B cell (primary cell): ENCODE data around the gene NDUFB7. TPM values are rescaled to one million over a fixed set of nuclear protein-coding genes. Genes with fewer than 3 reads are reported as not detected.

ENCODE experiments used
- ATAC-seq: fragments of 200-7000 bp; cut with Tn5 transposase; one replicate; pipeline ENCODE4 v1.10.0; 2021; ENCODE audit warnings: low read depth, mild to moderate bottlenecking, moderate number of reproducible peaks, moderate library complexity
- CTCF ChIA-PET: fragments of 350-600 bp; sonication (Branson Sonifier 250); formaldehyde crosslinking; loops from one replicate; lab custom pipeline; 2021; ENCODE audit warnings: antibody characterized with exemption, inconsistent platforms; lab: Charles Lee
- POLR2A ChIA-PET: fragments of 350-600 bp; sonication (Branson Sonifier 250); formaldehyde crosslinking; loops from one replicate; lab custom pipeline; 2021; ENCODE audit warnings: antibody characterized with exemption; lab: Charles Lee
- DNase-seq: peaks from one replicate; pipeline ENCODE4 v3.0.0; 2013
- H2AFZ ChIP-seq: 2 replicates; pipeline ENCODE4 v1.6.1; 2012; ENCODE audit warnings: mild to moderate bottlenecking, low read depth, low read length; ENCODE audit not compliant: insufficient read depth, poor library complexity, severe bottlenecking
- H3K27ac ChIP-seq, 2 donors: 1 replicate in 1 of 2; 2 replicates in 1 of 2; pipeline ENCODE4 v1.5.1; 2012 to 2013; ENCODE audit warnings: low read length in 2 of 2, mild to moderate bottlenecking in 2 of 2, moderate library complexity in 1 of 2
- H3K27me3 ChIP-seq, 4 experiments: fragments of 200-600 bp in 1 of 4; sonication (generic) in 1 of 4; replicated peaks in 1 of 4; 1 replicate in 2 of 4; 2 replicates in 2 of 4; pipeline versions ENCODE4 v1.6.1 to v1.7.0; 2013 to 2016; ENCODE audit warnings: low read length in 3 of 4, mild to moderate bottlenecking in 2 of 4, mixed read lengths in 1 of 4, moderate library complexity in 1 of 4; ENCODE audit not compliant: insufficient read depth in 4 of 4, control insufficient read depth in 3 of 4; ENCODE audit errors: control extremely low read depth in 1 of 4
- H3K36me3 ChIP-seq, 2 experiments: replicated peaks in 1 of 2; 1 replicate in 1 of 2; 2 replicates in 1 of 2; pipeline versions ENCODE4 v1.6.1 to v1.7.1; 2013; ENCODE audit warnings: low read length in 1 of 2; ENCODE audit not compliant: insufficient read depth in 2 of 2, control insufficient read depth in 1 of 2; ENCODE audit errors: control extremely low read depth in 1 of 2, extremely low read depth in 1 of 2
- H3K4me1 ChIP-seq, 2 donors: fragments of 200-600 bp in 1 of 2; sonication (generic) in 1 of 2; 1 replicate in 1 of 2; 2 replicates in 1 of 2; pipeline versions ENCODE4 v1.5.1 to v1.6.1; 2013 to 2017; ENCODE audit warnings: low read length in 2 of 2; ENCODE audit not compliant: control insufficient read depth in 2 of 2, insufficient read depth in 2 of 2
- H3K4me2 ChIP-seq: replicated peaks from 2 replicates; pipeline ENCODE3; 2012; ENCODE audit warnings: mild to moderate bottlenecking, low read depth, low read length; ENCODE audit not compliant: poor library complexity, severe bottlenecking
- H3K4me3 ChIP-seq, 5 experiments: fragments of 200-600 bp in 1 of 5; sonication (generic) in 1 of 5; 1 replicate in 3 of 5; 2 replicates in 2 of 5; pipeline versions ENCODE4 v1.5.1 to v1.7.0; 2011 to 2016; ENCODE audit warnings: low read length in 4 of 5, mild to moderate bottlenecking in 4 of 5, low read depth in 2 of 5, control low read depth in 1 of 5, moderate library complexity in 1 of 5; ENCODE audit not compliant: insufficient read depth in 1 of 5; ENCODE audit errors: control extremely low read depth in 1 of 5, extremely low read depth in 1 of 5
- H3K79me2 ChIP-seq: fragments of 200-600 bp; sonication (generic); one replicate; pipeline ENCODE4 v1.6.0; 2016; ENCODE audit warnings: low read length; ENCODE audit not compliant: control insufficient read depth, insufficient read depth
- H3K9ac ChIP-seq: fragments of 200-600 bp; sonication (generic); 2 replicates; pipeline ENCODE4 v1.6.1; 2017; ENCODE audit warnings: mild to moderate bottlenecking, low read length, moderate library complexity
- H3K9me3 ChIP-seq, 3 donors: one replicate each; pipeline versions ENCODE4 v1.6.1 to v1.7.1; 2013; ENCODE audit warnings: low read length in 2 of 3; ENCODE audit not compliant: control insufficient read depth in 2 of 3, insufficient read depth in 1 of 3; ENCODE audit errors: control extremely low read depth in 1 of 3
- H4K20me1 ChIP-seq: 2 replicates; pipeline ENCODE4 v1.6.0; 2012; ENCODE audit warnings: mild to moderate bottlenecking, low read length; ENCODE audit not compliant: insufficient read depth, control insufficient read depth, poor library complexity, severe bottlenecking
- H3K27ac Mint-ChIP-seq: one replicate; pipeline ENCODE4 v1.8.0; 2021; ENCODE audit warnings: mixed read lengths
- H3K27me3 Mint-ChIP-seq: one replicate; pipeline ENCODE4 v1.8.0; 2021; ENCODE audit warnings: mixed read lengths
- H3K4me1 Mint-ChIP-seq: one replicate; pipeline ENCODE4 v1.8.0; 2021; ENCODE audit warnings: mixed read lengths
- H3K4me3 Mint-ChIP-seq: one replicate; pipeline ENCODE4 v1.8.0; 2021; ENCODE audit warnings: mixed read lengths
- H3K9me3 Mint-ChIP-seq: one replicate; pipeline ENCODE4 v1.8.0; 2022; ENCODE audit warnings: mixed read lengths; ENCODE audit not compliant: insufficient read depth
- EZH2 ChIP-seq: IDR thresholded peaks from 2 replicates; pipeline ENCODE4 v1.6.1; 2012; ENCODE audit warnings: borderline replicate concordance, low read depth, mild to moderate bottlenecking, moderate library complexity, low read length; ENCODE audit not compliant: insufficient read depth, poor library complexity, severe bottlenecking
- WGBS: methylation state at CpG from one replicate; pipeline ENCODE4 v1.1.5; 2013; ENCODE audit warnings: missing lambda C conversion rate; ENCODE audit not compliant: insufficient coverage; 5-methylcytosine and 5-hydroxymethylcytosine counted together
- intact Hi-C: fragments of 100-400 bp; cut with micrococcal nuclease; formaldehyde crosslinking; loops from one replicate; pipeline ENCODE4 v1.10.0; 2022
- polyA plus RNA-seq: library from polyadenylated mRNA; depleted of rRNA; stranded (reverse); fragments of >200 nt; gene quantifications from 2 replicates; pipeline ENCODE4 v1.2.3, GENCODE V29; 2012
- total RNA-seq, 2 donors: library from RNA; stranded (reverse); fragments of 120-200 nt in 1 of 2; gene quantifications; 1 replicate in 1 of 2; 2 replicates in 1 of 2; pipeline versions ENCODE4 v1.2.3 to v1.2.4, GENCODE V29; 2013 to 2022
- TF ChIP-seq, protein P1 (sequence below): fragments of 200-600 bp; IDR thresholded peaks from one replicate; pipeline ENCODE4 v1.8.0; 2022; ENCODE audit warnings: antibody characterized with exemption, mild to moderate bottlenecking

Gene NDUFB7
- total and polyA plus RNA-seq, 2 donors (not counting 1 experiment from before 2014, with no cell fraction given): 71.5 to 168 TPM

- no peaks in the 10 kb centered on the region for H3K27me3 Mint-ChIP-seq
- intact Hi-C loops: no loop called here
- CTCF ChIA-PET: interaction anchor here (0.7 to 5.6 kb wide), 6 partner anchors 8 to 570 kb away, joined by 3 to 54 read pairs (median 4); partner anchors contain the start of gene NDUFB7
Observed at GRCh38 chr19:14615623-14616022, 43.8 kb upstream of the NDUFB7 start.

GRCh38 chr19:14614099-14614412, 42.2 kb upstream of the NDUFB7 start:
- TF ChIP-seq, protein P1, sequence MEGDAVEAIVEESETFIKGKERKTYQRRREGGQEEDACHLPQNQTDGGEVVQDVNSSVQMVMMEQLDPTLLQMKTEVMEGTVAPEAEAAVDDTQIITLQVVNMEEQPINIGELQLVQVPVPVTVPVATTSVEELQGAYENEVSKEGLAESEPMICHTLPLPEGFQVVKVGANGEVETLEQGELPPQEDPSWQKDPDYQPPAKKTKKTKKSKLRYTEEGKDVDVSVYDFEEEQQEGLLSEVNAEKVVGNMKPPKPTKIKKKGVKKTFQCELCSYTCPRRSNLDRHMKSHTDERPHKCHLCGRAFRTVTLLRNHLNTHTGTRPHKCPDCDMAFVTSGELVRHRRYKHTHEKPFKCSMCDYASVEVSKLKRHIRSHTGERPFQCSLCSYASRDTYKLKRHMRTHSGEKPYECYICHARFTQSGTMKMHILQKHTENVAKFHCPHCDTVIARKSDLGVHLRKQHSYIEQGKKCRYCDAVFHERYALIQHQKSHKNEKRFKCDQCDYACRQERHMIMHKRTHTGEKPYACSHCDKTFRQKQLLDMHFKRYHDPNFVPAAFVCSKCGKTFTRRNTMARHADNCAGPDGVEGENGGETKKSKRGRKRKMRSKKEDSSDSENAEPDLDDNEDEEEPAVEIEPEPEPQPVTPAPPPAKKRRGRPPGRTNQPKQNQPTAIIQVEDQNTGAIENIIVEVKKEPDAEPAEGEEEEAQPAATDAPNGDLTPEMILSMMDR: peak; percentile 25
- no peak for TF ChIP-seq EZH2
- Mint-ChIP-seq H3K9me3 (no peaks in the 10 kb centered on the region), H3K27ac (peak overlapping the region; percentile 99), H3K4me1 (peaks cover 49% of the 10 kb centered on the region), H3K4me3 (peak overlapping the region; percentile 89), H3K27me3 (no peaks in the 10 kb centered on the region)
- peak overlapping the region; percentile 91 to 92 for H3K27ac ChIP-seq
- peaks cover 4 to 33% of the 10 kb centered on the region in 2 experiments for H3K36me3 ChIP-seq
- H3K4me2 ChIP-seq: peak overlapping the region; percentile 70
- intact Hi-C loops: loop anchor here (1.0 kb wide), 4 partner anchors 10 to 72 kb away; partner anchors contain the start of gene CLEC17A
- CTCF ChIA-PET: interaction anchor here (1.0 to 6.6 kb wide), 7 partner anchors 10 to 76 kb away, joined by 3 to 54 read pairs (median 7); partner anchors contain the start of genes NDUFB7 and ZNF333
- no peaks in the 10 kb centered on the region for H3K27me3 ChIP-seq
- peaks cover 22% of the 10 kb centered on the region for H3K79me2 ChIP-seq
- peaks cover 0 to 10% (median 3%) of the 10 kb centered on the region in 3 donors for H3K9me3 ChIP-seq
- no CpG with 5 or more reads among the region's 4 CpGs for whole genome bisulfite sequencing
- peak overlapping the region; percentile 38 for H3K9ac ChIP-seq
- DNase-seq (peak; percentile 91), ATAC-seq (peak; percentile 88)
- peaks cover 53 to 64% of the 10 kb centered on the region in 2 donors for H3K4me1 ChIP-seq
- peak overlapping the region in 1 of 5 experiments; percentile 38 for H3K4me3 ChIP-seq
- no peak overlapping the region for H2AFZ ChIP-seq
- H4K20me1 ChIP-seq: no peaks in the 10 kb centered on the region
- POLR2A ChIA-PET: interaction anchor here (0.7 to 1.6 kb wide), 7 partner anchors 10 to 62 kb away, joined by 3 to 19 read pairs (median 3); partner anchors contain the start of gene NDUFB7

More at GRCh38 chr19:14615623-14616022, 43.8 kb upstream of the NDUFB7 start:
- POLR2A ChIA-PET: interaction anchor here (0.7 to 1.4 kb wide), 2 partner anchors 32 to 54 kb away, joined by 5 read pairs; no protein-coding TSS in a partner anchor
- peak overlapping the region; percentile 31 to 92 for H3K27ac ChIP-seq
- H3K79me2 ChIP-seq: peaks cover 8% of the 10 kb centered on the region
- Mint-ChIP-seq H3K4me1 (peaks cover 41% of the 10 kb centered on the region), H3K4me3 (no peak overlapping the region), H3K27ac (no peak overlapping the region), H3K9me3 (peaks cover 10% of the 10 kb centered on the region)
- WGBS: 75% methylated on average over 2 of the region's 8 CpGs
- H2AFZ ChIP-seq: no peak overlapping the region
- no peak for TF ChIP-seq EZH2
- TF ChIP-seq, protein P1: no peak
- H3K27me3 ChIP-seq: no peaks in the 10 kb centered on the region
- no peak overlapping the region for H3K4me3 ChIP-seq
- peaks cover 9 to 22% of the 10 kb centered on the region in 2 experiments for H3K36me3 ChIP-seq
- H3K9ac ChIP-seq: no peak overlapping the region
- DNase-seq: no peak
- H3K4me1 ChIP-seq: peaks cover 47 to 55% of the 10 kb centered on the region in 2 donors
- no peaks in the 10 kb centered on the region for H4K20me1 ChIP-seq
- peaks cover 8 to 14% (median 10%) of the 10 kb centered on the region in 3 donors for H3K9me3 ChIP-seq
- ATAC-seq: no peak
- H3K4me2 ChIP-seq: no peak overlapping the region
